Ascending aorta (tissue), 2 donors: ENCODE data around the gene MACROH2A1. TPM values are rescaled to one million over a fixed set of nuclear protein-coding genes. Genes with fewer than 3 reads are reported as not detected.
A peak's percentile ranks its signal among the peaks of the same experiment; 100 is the strongest.

Source experiments
- DNase-seq, 2 donors: peaks; one replicate each; pipeline ENCODE4 v3.0.0-alpha.2; 2019; ENCODE audit warnings: low spot score in 2 of 2
- H3K27ac ChIP-seq, 2 donors: fragments of 200-600 bp; sonication (generic); one replicate each; pipeline ENCODE4 v1.5.1; 2016 to 2017; ENCODE audit warnings: mild to moderate bottlenecking in 1 of 2
- H3K27me3 ChIP-seq: fragments of 200-600 bp; sonication (generic); one replicate; pipeline ENCODE4 v1.5.1; 2017
- H3K36me3 ChIP-seq, 2 donors: fragments of 200-600 bp; sonication (generic); one replicate each; pipeline ENCODE4 v1.5.1; 2016
- H3K4me1 ChIP-seq, 2 donors: fragments of 200-600 bp; sonication (generic); one replicate each; pipeline ENCODE4 v1.5.1; 2016 to 2017; ENCODE audit warnings: mild to moderate bottlenecking in 1 of 2
- H3K4me3 ChIP-seq, 2 donors: fragments of 200-600 bp; sonication (generic); one replicate each; pipeline ENCODE4 v1.5.1; 2016 to 2017; ENCODE audit warnings: mild to moderate bottlenecking in 1 of 2
- H3K9me3 ChIP-seq, 2 donors: fragments of 200-600 bp; sonication (generic); one replicate each; pipeline ENCODE4 v1.5.1; 2016
- CTCF ChIP-seq, 3 experiments: fragments of 200-600 bp in 2 of 3; fragments of 450-650 bp in 1 of 3; sonication (generic) in 2 of 3; IDR thresholded peaks; one replicate each; pipeline ENCODE4 v1.5.1; 2016 to 2019; ENCODE audit warnings: antibody characterized with exemption in 3 of 3, mild to moderate bottlenecking in 1 of 3, moderate library complexity in 1 of 3
- intact Hi-C: fragments of 100-400 bp; cut with DNase I; formaldehyde crosslinking; loops from one replicate; pipeline ENCODE4 v1.15.1; 2023
- total RNA-seq: library from RNA; depleted of rRNA; stranded (reverse); fragments of >200 nt; gene quantifications from one replicate; pipeline ENCODE4 v1.1.0, GENCODE V29; 2016

MACROH2A1 gene
- total RNA-seq, 1 donor from 2014 or later: 216 TPM

GRCh38 chr5:135355169-135355568 lies 43.9 kb downstream of the MACROH2A1 start:
- peak in 1 of 2 donors; percentile 56 for DNase-seq
- Histone ChIP-seq H3K27me3 (no peaks in the 10 kb centered on the region), H3K4me3 (no peak overlapping the region), H3K9me3 (no peaks in the 10 kb centered on the region), H3K27ac (no peak overlapping the region), H3K36me3 (peaks cover 16 to 25% of the 10 kb centered on the region in 2 donors), H3K4me1 (peaks cover 4 to 20% of the 10 kb centered on the region in 2 donors)
- intact Hi-C loops: no loop called here
- no peak for TF ChIP-seq CTCF (IDR thresholded peaks at IDR 0.05)

GRCh38 chr5:135353952-135354721 lies 44.9 kb downstream of the MACROH2A1 start:
- TF ChIP-seq CTCF (IDR thresholded peaks at IDR 0.05): no peak
- Histone ChIP-seq H3K4me1 (peaks cover 4 to 20% of the 10 kb centered on the region in 2 donors), H3K9me3 (no peaks in the 10 kb centered on the region), H3K27ac (no peak overlapping the region), H3K4me3 (no peak overlapping the region), H3K27me3 (no peaks in the 10 kb centered on the region), H3K36me3 (peaks cover 13 to 23% of the 10 kb centered on the region in 2 donors)
- intact Hi-C loops: no loop called here
- DNase-seq: peak in 1 of 2 donors; percentile 63

GRCh38 chr5:135350536-135350935 lies 48.5 kb downstream of the MACROH2A1 start:
- Histone ChIP-seq H3K9me3 (no peaks in the 10 kb centered on the region), H3K27me3 (no peaks in the 10 kb centered on the region), H3K36me3 (peaks cover 18 to 39% of the 10 kb centered on the region in 2 donors), H3K27ac (no peak overlapping the region), H3K4me1 (peaks cover 4 to 12% of the 10 kb centered on the region in 2 donors), H3K4me3 (no peak overlapping the region)
- intact Hi-C loops: no loop called here
- TF ChIP-seq CTCF (IDR thresholded peaks at IDR 0.05): no peak
- no peak for DNase-seq

GRCh38 chr5:135349886-135350285 lies 49.1 kb downstream of the MACROH2A1 start:
- no peak for TF ChIP-seq CTCF (IDR thresholded peaks at IDR 0.05)

GRCh38 chr5:135349451-135349850 lies 49.6 kb downstream of the MACROH2A1 start:
- Histone ChIP-seq H3K36me3 (peaks cover 25 to 49% of the 10 kb centered on the region in 2 donors), H3K27me3 (no peaks in the 10 kb centered on the region), H3K4me3 (no peak overlapping the region), H3K4me1 (peaks cover 1 to 5% of the 10 kb centered on the region in 2 donors), H3K9me3 (no peaks in the 10 kb centered on the region), H3K27ac (no peak overlapping the region)
- TF ChIP-seq CTCF (IDR thresholded peaks at IDR 0.05): no peak
- no peak for DNase-seq
- intact Hi-C loops: no loop called here

More at GRCh38 chr5:135349886-135350285, 49.1 kb downstream of the MACROH2A1 start:
- no peak for DNase-seq
- H3K4me3 ChIP-seq: no peak overlapping the region
- H3K36me3 ChIP-seq: peaks cover 22 to 45% of the 10 kb centered on the region in 2 donors
- no peak overlapping the region for H3K27ac ChIP-seq
- H3K27me3 ChIP-seq: no peaks in the 10 kb centered on the region
- H3K4me1 ChIP-seq: peaks cover 4 to 10% of the 10 kb centered on the region in 2 donors
- H3K9me3 ChIP-seq: no peaks in the 10 kb centered on the region
- intact Hi-C loops: no loop called here
